HEK293 (cell line): ENCODE measurements around the gene CLNK.

Source experiments
- CTCF ChIA-PET: fragments of 350-600 bp; formaldehyde crosslinking; extraction: SDS; loops from one replicate; lab custom pipeline; 2021; ENCODE audit warnings: antibody characterized with exemption; lab: Yijun Ruan, JAX
- POLR2A ChIA-PET: fragments of 300-600 bp; formaldehyde crosslinking; extraction: SDS; loops from one replicate; lab custom pipeline; 2020; ENCODE audit warnings: antibody characterized with exemption, inconsistent platforms; lab: Yijun Ruan, JAX
- H3K27ac ChIP-seq: fragments of 200-500 bp; sonication (Bioruptor generic); 2 replicates; pipeline ENCODE4 v1.5.1; 2014; ENCODE audit warnings: low read depth, low read length, control low read depth, inconsistent platforms; ENCODE audit errors: extremely low read depth
- H3K36me3 ChIP-seq, 2 experiments: fragments of 200-500 bp in 1 of 2; sonication (Bioruptor generic) in 1 of 2; 1 replicate in 1 of 2; 2 replicates in 1 of 2; pipeline ENCODE4 v1.5.1; 2014 to 2017; ENCODE audit warnings: inconsistent platforms in 2 of 2, low read length in 2 of 2; ENCODE audit not compliant: control insufficient read depth in 2 of 2, insufficient read depth in 1 of 2
- H3K4me1 ChIP-seq: fragments of 200-500 bp; sonication (Bioruptor generic); 2 replicates; pipeline ENCODE4 v1.5.1; 2014; ENCODE audit warnings: mild to moderate bottlenecking, low read length, inconsistent platforms; ENCODE audit not compliant: control insufficient read depth, insufficient read depth
- H3K4me3 ChIP-seq: 2 replicates; pipeline ENCODE4 v1.5.1; 2011; ENCODE audit warnings: low read depth, mild to moderate bottlenecking, control low read depth, low read length, moderate library complexity
- H3K9me3 ChIP-seq: fragments of 200-500 bp; sonication (Bioruptor generic); 2 replicates; pipeline ENCODE4 v1.5.1; 2014; ENCODE audit warnings: low read depth, low read length, inconsistent platforms; ENCODE audit not compliant: control insufficient read depth, insufficient read depth
- KLF8 ChIP-seq: fragments of 450-650 bp; formaldehyde crosslinking; IDR thresholded peaks from 2 replicates; pipeline ENCODE4 v1.5.1; 2016; ENCODE audit warnings: missing biosample characterization, missing genetic modification characterization
- MEIS1 ChIP-seq: sonication (generic); formaldehyde crosslinking; IDR thresholded peaks from 2 replicates; pipeline ENCODE4 v1.8.1; 2022; ENCODE audit warnings: missing genetic modification reagents, mild to moderate bottlenecking, borderline replicate concordance
- OSR2 ChIP-seq: fragments of 450-650 bp; formaldehyde crosslinking; IDR thresholded peaks from 2 replicates; pipeline ENCODE4 v1.5.1; 2016; ENCODE audit warnings: missing biosample characterization, missing genetic modification characterization
- SCRT1 ChIP-seq: fragments of 450-650 bp; formaldehyde crosslinking; IDR thresholded peaks from 2 replicates; pipeline ENCODE4 v1.5.1; 2016; ENCODE audit warnings: missing biosample characterization, missing genetic modification characterization, borderline replicate concordance
- WT1 ChIP-seq: fragments of 450-650 bp; formaldehyde crosslinking; IDR thresholded peaks from 2 replicates; pipeline ENCODE4 v1.5.1; 2016; ENCODE audit warnings: missing biosample characterization, missing genetic modification characterization
- ZBTB17 ChIP-seq: fragments of 450-650 bp; formaldehyde crosslinking; IDR thresholded peaks from 2 replicates; pipeline ENCODE4 v1.5.1; 2016; ENCODE audit warnings: missing biosample characterization, missing genetic modification characterization
- ZNF514 ChIP-seq: fragments of 450-650 bp; formaldehyde crosslinking; IDR thresholded peaks from 2 replicates; pipeline ENCODE4 v1.5.1; 2016; ENCODE audit warnings: missing biosample characterization, missing genetic modification characterization
- ZNF529 ChIP-seq: fragments of 450-650 bp; formaldehyde crosslinking; IDR thresholded peaks from 2 replicates; pipeline ENCODE4 v1.5.1; 2017; ENCODE audit warnings: missing genetic modification characterization, missing biosample characterization; ENCODE audit not compliant: insufficient replicate concordance
- ZNF571 ChIP-seq: fragments of 450-650 bp; formaldehyde crosslinking; IDR thresholded peaks from 2 replicates; pipeline ENCODE4 v1.5.0; 2017; ENCODE audit warnings: missing biosample characterization, missing genetic modification characterization
- ZNF76 ChIP-seq: fragments of 450-650 bp; formaldehyde crosslinking; IDR thresholded peaks from 2 replicates; pipeline ENCODE4; 2016; ENCODE audit warnings: low read depth, missing biosample characterization, missing genetic modification characterization, borderline replicate concordance
- ZNF843 ChIP-seq: fragments of 450-650 bp; formaldehyde crosslinking; IDR thresholded peaks from 2 replicates; pipeline ENCODE4 v1.5.1; 2016; ENCODE audit warnings: missing biosample characterization, missing genetic modification characterization
- TF ChIP-seq, protein P1 (sequence below): fragments of 450-650 bp; formaldehyde crosslinking; IDR thresholded peaks from 2 replicates; pipeline ENCODE4 v1.5.1; 2016; ENCODE audit warnings: missing biosample characterization, missing genetic modification characterization
- TF ChIP-seq, protein P2 (sequence below): fragments of 450-650 bp; IDR thresholded peaks from 2 replicates; pipeline ENCODE4 v1.5.1; 2018; ENCODE audit warnings: missing biosample characterization, missing genetic modification characterization
- TF ChIP-seq, protein P3 (sequence below): fragments of 450-650 bp; formaldehyde crosslinking; IDR thresholded peaks from 2 replicates; pipeline ENCODE4 v1.5.1; 2016; ENCODE audit warnings: missing biosample characterization, missing genetic modification characterization
- TF ChIP-seq, protein P4 (sequence below): fragments of 450-650 bp; formaldehyde crosslinking; IDR thresholded peaks from 2 replicates; pipeline ENCODE4 v1.5.1; 2016; ENCODE audit warnings: missing biosample characterization, missing genetic modification characterization, low read depth
- TF ChIP-seq, protein P5 (sequence below): fragments of 450-650 bp; formaldehyde crosslinking; IDR thresholded peaks from 2 replicates; pipeline ENCODE4 v1.5.1; 2016; ENCODE audit warnings: missing biosample characterization, missing genetic modification characterization

CLNK gene

DNA sequence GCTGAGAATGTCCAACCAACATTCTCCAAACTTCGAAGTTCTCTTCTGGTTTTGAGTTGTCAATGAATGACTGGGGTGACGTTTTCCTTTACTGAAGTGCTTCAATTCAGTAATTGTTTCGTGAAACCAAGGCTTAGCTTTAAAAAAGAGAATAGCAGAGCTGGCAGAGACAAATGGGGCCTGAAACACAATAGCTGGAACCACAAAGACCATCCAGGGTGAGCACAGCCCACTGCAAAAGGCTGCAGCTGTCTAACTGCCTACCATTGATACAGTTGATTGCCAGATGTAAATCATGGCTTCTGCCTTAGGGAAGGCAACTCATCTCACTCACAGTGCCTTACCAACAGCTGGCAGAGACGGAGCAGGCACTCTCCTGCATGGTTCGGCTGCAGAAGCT, 148.7 kb downstream of the CLNK start:
- POLR2A ChIA-PET = no interaction called here
- CTCF ChIA-PET = interaction anchor here (0.8 to 3.6 kb wide), 3 partner anchors 13 to 595 kb away, joined by 3 to 16 read pairs (median 3); no protein-coding TSS in a partner anchor

DNA sequence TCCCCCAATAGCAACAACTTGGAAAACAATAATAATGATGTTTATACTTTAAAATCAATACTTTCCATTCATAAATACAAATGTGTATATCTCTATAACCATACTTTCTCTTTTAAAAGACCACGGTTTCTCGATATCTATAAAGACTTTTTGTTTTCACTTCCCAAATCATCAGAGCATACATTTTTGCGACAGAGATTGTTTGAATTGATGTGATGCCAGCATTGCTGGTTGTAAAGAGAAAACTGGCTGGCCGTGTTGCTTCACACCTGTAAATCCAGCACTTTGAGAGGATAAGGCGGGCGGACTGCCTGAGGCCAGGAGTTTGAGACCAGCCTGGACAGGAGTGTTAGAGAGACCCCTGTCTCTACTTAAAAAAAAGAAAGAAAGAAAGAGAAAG, 149.7 kb downstream of the CLNK start:
- TF ChIP-seq ZNF843 (no peak), SCRT1 (tag by site-specific recombination) (0 out of 2 replicates have a peak, but pooled peaks have one; percentile 16), KLF8 (no peak)
- Histone ChIP-seq H3K4me1 (peaks cover 4% of the 10 kb centered on the region), H3K36me3 (no peaks in the 10 kb centered on the region), H3K27ac (no peak overlapping the region), H3K9me3 (no peaks in the 10 kb centered on the region), H3K4me3 (no peak overlapping the region)
- ChIA-PET CTCF (interaction anchor here (0.6 to 1.1 kb wide), 2 partner anchors 74 to 364 kb away, joined by 3 to 4 read pairs; no protein-coding TSS in a partner anchor), POLR2A (no interaction called here)

More for the DNA sequence above, 148.7 kb downstream of the CLNK start:
- Histone ChIP-seq H3K36me3 (no peaks in the 10 kb centered on the region), H3K27ac (no peak overlapping the region), H3K4me1 (no peaks in the 10 kb centered on the region; the same call in 1 of the 2 replicates), H3K9me3 (no peaks in the 10 kb centered on the region), H3K4me3 (no peak overlapping the region)
- no peak for TF ChIP-seq ZNF529 (tag by site-specific recombination)
- TF ChIP-seq WT1 (tag by site-specific recombination) = no peak
- TF ChIP-seq, protein P1, sequence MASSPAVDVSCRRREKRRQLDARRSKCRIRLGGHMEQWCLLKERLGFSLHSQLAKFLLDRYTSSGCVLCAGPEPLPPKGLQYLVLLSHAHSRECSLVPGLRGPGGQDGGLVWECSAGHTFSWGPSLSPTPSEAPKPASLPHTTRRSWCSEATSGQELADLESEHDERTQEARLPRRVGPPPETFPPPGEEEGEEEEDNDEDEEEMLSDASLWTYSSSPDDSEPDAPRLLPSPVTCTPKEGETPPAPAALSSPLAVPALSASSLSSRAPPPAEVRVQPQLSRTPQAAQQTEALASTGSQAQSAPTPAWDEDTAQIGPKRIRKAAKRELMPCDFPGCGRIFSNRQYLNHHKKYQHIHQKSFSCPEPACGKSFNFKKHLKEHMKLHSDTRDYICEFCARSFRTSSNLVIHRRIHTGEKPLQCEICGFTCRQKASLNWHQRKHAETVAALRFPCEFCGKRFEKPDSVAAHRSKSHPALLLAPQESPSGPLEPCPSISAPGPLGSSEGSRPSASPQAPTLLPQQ (tag by site-specific recombination) = no peak
- TF ChIP-seq ZNF571 = no peak
- no peak for TF ChIP-seq OSR2 (tag by site-specific recombination)
- TF ChIP-seq, protein P2, sequence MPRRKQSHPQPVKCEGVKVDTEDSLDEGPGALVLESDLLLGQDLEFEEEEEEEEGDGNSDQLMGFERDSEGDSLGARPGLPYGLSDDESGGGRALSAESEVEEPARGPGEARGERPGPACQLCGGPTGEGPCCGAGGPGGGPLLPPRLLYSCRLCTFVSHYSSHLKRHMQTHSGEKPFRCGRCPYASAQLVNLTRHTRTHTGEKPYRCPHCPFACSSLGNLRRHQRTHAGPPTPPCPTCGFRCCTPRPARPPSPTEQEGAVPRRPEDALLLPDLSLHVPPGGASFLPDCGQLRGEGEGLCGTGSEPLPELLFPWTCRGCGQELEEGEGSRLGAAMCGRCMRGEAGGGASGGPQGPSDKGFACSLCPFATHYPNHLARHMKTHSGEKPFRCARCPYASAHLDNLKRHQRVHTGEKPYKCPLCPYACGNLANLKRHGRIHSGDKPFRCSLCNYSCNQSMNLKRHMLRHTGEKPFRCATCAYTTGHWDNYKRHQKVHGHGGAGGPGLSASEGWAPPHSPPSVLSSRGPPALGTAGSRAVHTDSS (tag by site-specific recombination) = no peak
- no peak for TF ChIP-seq ZBTB17 (tag by site-specific recombination)
- TF ChIP-seq ZNF76 = no peak
- TF ChIP-seq, protein P3, sequence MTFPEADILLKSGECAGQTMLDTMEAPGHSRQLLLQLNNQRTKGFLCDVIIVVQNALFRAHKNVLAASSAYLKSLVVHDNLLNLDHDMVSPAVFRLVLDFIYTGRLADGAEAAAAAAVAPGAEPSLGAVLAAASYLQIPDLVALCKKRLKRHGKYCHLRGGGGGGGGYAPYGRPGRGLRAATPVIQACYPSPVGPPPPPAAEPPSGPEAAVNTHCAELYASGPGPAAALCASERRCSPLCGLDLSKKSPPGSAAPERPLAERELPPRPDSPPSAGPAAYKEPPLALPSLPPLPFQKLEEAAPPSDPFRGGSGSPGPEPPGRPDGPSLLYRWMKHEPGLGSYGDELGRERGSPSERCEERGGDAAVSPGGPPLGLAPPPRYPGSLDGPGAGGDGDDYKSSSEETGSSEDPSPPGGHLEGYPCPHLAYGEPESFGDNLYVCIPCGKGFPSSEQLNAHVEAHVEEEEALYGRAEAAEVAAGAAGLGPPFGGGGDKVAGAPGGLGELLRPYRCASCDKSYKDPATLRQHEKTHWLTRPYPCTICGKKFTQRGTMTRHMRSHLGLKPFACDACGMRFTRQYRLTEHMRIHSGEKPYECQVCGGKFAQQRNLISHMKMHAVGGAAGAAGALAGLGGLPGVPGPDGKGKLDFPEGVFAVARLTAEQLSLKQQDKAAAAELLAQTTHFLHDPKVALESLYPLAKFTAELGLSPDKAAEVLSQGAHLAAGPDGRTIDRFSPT = no peak
- TF ChIP-seq ZNF514 = no peak
- TF ChIP-seq, protein P4, sequence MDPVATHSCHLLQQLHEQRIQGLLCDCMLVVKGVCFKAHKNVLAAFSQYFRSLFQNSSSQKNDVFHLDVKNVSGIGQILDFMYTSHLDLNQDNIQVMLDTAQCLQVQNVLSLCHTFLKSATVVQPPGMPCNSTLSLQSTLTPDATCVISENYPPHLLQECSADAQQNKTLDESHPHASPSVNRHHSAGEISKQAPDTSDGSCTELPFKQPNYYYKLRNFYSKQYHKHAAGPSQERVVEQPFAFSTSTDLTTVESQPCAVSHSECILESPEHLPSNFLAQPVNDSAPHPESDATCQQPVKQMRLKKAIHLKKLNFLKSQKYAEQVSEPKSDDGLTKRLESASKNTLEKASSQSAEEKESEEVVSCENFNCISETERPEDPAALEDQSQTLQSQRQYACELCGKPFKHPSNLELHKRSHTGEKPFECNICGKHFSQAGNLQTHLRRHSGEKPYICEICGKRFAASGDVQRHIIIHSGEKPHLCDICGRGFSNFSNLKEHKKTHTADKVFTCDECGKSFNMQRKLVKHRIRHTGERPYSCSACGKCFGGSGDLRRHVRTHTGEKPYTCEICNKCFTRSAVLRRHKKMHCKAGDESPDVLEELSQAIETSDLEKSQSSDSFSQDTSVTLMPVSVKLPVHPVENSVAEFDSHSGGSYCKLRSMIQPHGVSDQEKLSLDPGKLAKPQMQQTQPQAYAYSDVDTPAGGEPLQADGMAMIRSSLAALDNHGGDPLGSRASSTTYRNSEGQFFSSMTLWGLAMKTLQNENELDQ (tag by site-specific recombination) = no peak
- TF ChIP-seq, protein P5, sequence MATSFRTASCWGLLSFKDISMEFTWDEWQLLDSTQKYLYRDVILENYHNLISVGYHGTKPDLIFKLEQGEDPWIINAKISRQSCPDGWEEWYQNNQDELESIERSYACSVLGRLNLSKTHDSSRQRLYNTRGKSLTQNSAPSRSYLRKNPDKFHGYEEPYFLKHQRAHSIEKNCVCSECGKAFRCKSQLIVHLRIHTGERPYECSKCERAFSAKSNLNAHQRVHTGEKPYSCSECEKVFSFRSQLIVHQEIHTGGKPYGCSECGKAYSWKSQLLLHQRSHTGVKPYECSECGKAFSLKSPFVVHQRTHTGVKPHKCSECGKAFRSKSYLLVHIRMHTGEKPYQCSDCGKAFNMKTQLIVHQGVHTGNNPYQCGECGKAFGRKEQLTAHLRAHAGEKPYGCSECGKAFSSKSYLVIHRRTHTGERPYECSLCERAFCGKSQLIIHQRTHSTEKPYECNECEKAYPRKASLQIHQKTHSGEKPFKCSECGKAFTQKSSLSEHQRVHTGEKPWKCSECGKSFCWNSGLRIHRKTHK = no peak
- TF ChIP-seq MEIS1 (CRISPR knock-in tag) = no peak
